Hypothalamus (tissue), 51 donors: ENCODE measurements around the gene CAMK2G.

ENCODE experiments used
- DNase-seq, 51 donors: peaks; one replicate each; lab custom pipeline; 2025; lab: John Stamatoyannopoulos, UW

The CAMK2G gene

GRCh38 chr10:73781879-73782748, 92.2 kb downstream of the CAMK2G start, which contains the start of gene CHCHD1:
TSS of gene CHCHD1 (plus strand) at chr10:73782048. CDS start at chr10:73782076, 28 bp downstream.
- peak; percentile 40 to 93 (median 84) for DNase-seq

DNA sequence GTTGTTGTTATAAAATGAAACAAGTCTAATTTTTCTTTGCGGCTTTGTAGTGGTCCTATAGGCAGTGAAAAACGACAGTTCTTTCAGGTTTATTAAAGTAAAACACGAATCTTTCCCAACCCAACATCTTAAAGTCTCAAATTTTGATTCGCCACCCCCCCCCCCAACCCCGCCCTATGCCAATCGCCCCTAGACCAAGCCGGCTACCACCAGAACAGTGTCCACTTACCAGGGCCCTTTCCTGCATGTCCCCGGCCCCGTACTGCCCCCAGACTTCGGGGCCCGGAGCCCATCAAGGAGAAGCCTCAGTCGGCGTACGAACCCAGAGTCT, 92.8 kb downstream of the CAMK2G start:
- no peak for DNase-seq

DNA sequence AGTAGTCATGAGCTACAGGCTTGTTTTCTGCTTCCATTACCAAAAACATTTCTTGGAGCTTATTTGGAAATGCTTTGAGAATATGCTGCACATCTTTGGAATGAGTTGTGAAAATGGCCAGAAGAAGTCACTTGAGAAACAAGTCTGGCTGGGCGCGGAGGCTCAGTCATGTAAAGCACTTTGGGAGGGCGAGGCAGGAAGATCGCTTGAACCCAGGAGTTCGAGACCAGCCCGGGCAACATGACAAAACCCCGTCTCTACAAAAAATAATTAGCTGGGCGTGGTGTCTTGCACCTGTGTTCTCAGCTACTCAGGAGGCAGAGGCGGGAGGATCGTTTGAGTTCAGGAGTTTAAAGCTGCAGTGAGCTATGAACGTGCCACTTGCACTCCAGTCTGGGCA, 93.4 kb downstream of the CAMK2G start:
- no peak for DNase-seq

DNA sequence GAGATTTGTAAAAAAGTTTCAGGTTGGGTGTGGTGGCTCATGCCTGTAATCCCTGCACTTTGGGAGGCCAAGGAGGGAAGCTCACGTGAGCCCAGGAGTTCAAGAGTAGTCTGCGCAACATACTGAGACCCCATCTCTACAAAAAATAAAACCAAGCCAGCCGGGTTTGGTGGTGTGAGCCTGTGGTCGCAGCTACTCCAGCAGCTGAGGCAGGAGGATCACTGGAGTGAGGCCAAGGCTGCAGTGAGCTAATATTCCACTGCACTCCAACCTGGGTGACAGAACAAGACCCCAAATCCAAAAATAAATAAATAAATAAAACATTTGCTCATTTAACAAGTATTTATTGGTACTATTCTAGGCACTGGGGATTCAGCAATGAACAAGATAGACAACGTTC, 94.1 kb downstream of the CAMK2G start:
- no peak for DNase-seq

GRCh38 chr10:73779539-73780197, 94.7 kb downstream of the CAMK2G start:
- no peak for DNase-seq

DNA sequence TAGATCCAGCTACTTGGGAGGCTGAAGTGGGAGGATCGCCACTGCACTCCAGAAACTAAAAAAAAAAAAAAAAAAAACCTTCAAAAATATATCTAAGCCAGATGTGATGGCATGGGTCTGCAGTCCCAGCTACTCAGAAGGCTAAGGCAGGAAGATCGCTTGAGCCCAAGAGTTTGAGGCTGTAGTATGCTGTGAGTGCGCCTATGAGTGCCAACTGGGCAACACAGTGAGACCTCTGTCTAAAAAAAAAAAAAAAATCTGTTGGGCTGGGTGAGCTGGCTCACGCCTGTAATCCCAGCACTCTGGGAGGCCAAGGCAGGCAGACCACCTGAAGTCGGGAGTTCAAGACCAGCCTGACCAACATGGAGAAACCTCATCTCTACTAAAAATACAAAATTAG, 95.3 kb downstream of the CAMK2G start:
- DNase-seq: no peak

- no peak for DNase-seq
Observed at GRCh38 chr10:73774637-73775036, 99.7 kb downstream of the CAMK2G start.

DNA sequence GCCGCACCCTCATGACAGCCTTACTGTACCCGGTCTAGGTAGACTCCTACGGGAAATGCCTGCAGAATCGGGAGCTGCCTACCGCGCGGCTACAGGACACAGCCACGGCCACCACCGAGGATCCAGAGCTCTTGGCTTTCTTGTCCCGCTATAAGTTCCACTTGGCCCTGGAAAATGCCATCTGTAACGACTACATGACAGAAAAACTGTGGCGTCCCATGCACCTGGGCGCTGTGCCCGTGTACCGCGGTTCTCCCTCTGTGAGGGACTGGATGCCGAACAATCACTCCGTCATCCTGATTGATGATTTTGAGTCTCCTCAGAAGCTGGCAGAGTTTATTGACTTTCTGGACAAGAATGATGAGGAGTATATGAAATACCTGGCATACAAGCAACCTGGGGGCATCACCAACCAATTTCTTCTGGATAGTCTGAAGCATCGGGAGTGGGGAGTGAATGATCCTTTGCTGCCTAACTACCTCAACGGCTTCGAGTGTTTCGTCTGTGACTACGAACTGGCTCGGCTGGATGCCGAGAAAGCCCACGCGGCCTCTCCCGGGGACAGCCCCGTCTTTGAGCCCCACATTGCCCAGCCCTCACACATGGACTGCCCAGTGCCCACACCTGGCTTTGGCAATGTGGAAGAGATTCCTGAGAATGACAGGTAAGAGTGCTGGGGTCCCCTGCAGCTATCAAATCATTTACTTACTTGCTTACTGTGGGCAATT, 101.0 kb downstream of the CAMK2G start:
- DNase-seq: peak in 10 of 51 donors; percentile 8 to 62 (median 38)

- DNase-seq: peak; percentile 54 to 95 (median 82)
Observed at GRCh38 chr10:73772281-73773151, 101.8 kb downstream of the CAMK2G start.

DNA sequence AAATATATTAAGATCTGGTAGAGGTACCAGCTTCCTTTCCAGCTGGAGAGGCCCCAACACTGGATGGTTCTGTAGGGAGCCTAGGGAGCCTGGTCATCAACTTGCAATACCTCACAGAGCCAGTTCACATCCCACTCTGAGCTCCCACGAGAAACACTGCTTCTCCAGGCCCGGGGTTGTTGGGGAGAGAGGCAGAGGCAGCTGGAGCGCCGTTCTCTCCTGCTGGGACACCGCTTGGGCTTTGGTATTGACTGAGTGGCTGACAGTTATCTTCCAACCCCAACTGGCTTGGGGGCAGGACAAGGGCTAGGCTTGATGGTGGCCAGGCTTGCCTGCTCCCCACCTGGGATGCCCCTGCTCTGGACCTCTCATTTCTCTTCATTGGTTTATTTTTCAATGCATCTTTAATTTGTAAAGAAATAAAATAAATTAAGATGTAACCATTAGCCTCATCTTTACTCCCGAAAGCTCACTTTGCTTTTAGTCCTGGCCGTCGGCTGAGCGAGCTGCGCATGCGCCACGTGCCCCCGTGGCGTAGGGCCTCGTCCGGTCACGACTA, 102.6 kb downstream of the CAMK2G start:
- peak in 18 of 51 donors; percentile 53 to 91 (median 84) for DNase-seq

- DNase-seq: no peak
Observed at GRCh38 chr10:73769396-73769795, 105.0 kb downstream of the CAMK2G start.

GRCh38 chr10:73768881-73769280, 105.5 kb downstream of the CAMK2G start:
- no peak for DNase-seq

DNA sequence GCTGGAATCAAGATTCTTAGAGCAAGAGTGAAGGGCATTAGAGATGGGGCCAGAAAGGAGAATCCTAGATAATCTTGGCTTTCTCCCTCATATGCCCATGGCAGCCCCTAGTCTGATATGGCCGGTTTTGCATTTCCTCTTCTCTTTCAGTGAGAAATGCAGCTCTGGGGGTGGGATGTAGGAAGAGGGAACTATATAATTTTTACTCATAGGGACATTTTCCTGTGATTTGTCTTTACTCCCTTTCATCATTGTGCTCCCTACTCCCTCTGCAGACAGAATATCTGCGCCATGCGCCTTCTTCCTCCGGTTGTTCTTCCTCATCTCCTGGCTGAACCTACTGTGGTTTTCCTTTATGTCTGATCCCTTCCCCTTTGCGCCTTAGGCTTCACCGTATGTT, 109.3 kb downstream of the CAMK2G start:
- no peak for DNase-seq

DNA sequence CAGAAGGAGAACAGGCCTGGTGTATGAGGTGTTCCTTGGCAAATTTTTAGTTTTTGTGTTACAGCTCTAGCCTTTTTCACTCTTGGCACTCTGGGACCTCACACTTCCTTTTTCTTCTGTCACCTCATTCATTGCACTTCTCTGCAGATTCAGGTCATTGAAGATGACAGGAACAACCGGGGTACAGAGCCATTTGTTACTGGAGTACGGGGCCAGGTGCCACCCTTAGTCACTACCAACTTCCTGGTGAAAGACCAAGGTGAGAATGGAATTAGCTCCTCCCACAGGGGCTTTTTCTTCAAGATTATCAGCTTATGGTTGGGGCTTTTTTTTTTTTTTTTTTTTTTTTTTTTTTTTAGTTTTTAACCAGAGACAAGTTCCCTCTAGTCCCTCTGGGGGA, 111.0 kb downstream of the CAMK2G start:
- no peak for DNase-seq

- no peak for DNase-seq
Observed at GRCh38 chr10:73762915-73763314, 111.4 kb downstream of the CAMK2G start.
